ENCODE measurements around the gene MIER2.

- no peak for TF ChIP-seq REST (IDR thresholded peaks at IDR 0.05; ENCODE audit: borderline replicate concordance)
- no peak for TF ChIP-seq EP300 (conservative IDR thresholded peaks at IDR 0.05; ENCODE audit: poor library complexity, severe bottlenecking)
Measured at GRCh38 chr19:359653-359925, 15.0 kb upstream of the MIER2 start.

All from neural cell (in vitro differentiated cells).